Measurements from ENCODE around the gene CSNK1D. TPM values are rescaled to one million over a fixed set of nuclear protein-coding genes. Genes with fewer than 3 reads are reported as not detected.

Gene CSNK1D
- total and polyA plus RNA-seq, 10 of the 15 experiments (the other 5 are each of a cell fraction or from before 2014, with no cell fraction given), result 5.7 to 105 (median 58.1) TPM

- TF ChIP-seq NR2C1 (IDR thresholded peaks at IDR 0.05) (peak; percentile 29; the same call in 1 of the 2 replicates), GABPA (IDR thresholded peaks at IDR 0.05; ENCODE audit: low read depth) (no peak), ZNF687 (IDR thresholded peaks at IDR 0.05) (peak; percentile 88), NR2F1 (conservative IDR thresholded peaks at IDR 0.05) (peak; percentile 87), BHLHE40 (IDR thresholded peaks at IDR 0.05; ENCODE audit: borderline replicate concordance in 1 of 2, low read depth in 2 of 2, low read length in 1 of 2) (peak; percentile 7 to 77; a peak in 3 of 4 replicates), TCF3 (IDR thresholded peaks at IDR 0.05; ENCODE audit: borderline replicate concordance, insufficient read depth, low read depth, low read length) (0 out of 2 replicates have a peak, but pooled peaks have one; percentile 18), CHD1 (IDR thresholded peaks at IDR 0.05; ENCODE audit: low read depth, low read length) (no peak), ESRRA (IDR thresholded peaks at IDR 0.05; ENCODE audit: low read length) (no peak), POU2F2 (IDR thresholded peaks at IDR 0.05; ENCODE audit: borderline replicate concordance, low read depth, low read length) (peak; percentile 57; the same call in 1 of the 3 replicates), RUNX3 (IDR thresholded peaks at IDR 0.05; ENCODE audit: low read length) (peak; percentile 39; the same call in 1 of the 2 replicates), USF1 (IDR thresholded peaks at IDR 0.05; ENCODE audit: borderline replicate concordance, extremely low read length, insufficient read depth, low read depth, low read length) (no peak), SP1 (IDR thresholded peaks at IDR 0.05; ENCODE audit: low read depth, low read length) (peak; percentile 14), E2F8 (IDR thresholded peaks at IDR 0.05; ENCODE audit: low read depth, partially characterized antibody) (no peak), NFYA (IDR thresholded peaks at IDR 0.05; ENCODE audit: borderline replicate concordance, low read depth, low read length) (no peak), ZBTB40 (IDR thresholded peaks at IDR 0.05; ENCODE audit: borderline replicate concordance) (no peak), POLR2A (IDR thresholded peaks at IDR 0.05; ENCODE audit: low read depth, low read length) (peak; percentile 39; the same call in 1 of the 2 replicates), CREB1 (IDR thresholded peaks at IDR 0.05; ENCODE audit: low read depth) (0 out of 2 replicates have a peak, but pooled peaks have one; percentile 45)
These were observed 42.7 kb downstream of the CSNK1D start (continued) for GRCh38 chr17:82230609-82231311.

Measured in GM12878 (cell line).